ENCODE measurements around the gene CEP57.
"Not testable (repeated sequence)": the region's sequence is repeated elsewhere in the genome, so short reads cannot be mapped to it uniquely, and the experiment has no call there.

CEP57 gene

DNA sequence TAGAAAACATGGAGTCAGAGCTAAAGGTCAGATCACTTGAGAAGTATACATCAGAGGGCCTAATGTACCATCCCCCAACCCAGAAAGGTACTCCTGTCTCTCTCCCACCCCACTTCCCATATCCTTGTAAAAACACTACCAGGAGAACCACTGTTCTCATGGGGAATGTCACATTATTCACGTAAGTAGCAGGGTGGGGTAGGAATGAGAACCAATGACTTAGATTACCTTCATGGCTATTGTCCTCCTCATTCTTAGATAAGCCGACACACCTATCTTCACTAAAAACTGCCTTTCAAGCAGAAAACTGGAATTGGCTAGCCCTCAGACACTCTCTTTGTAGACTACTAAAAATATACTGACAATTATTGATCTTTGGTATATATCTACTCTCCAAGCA is 63.6 kb downstream of the CEP57 start:
- H3K4me3 ChIP-seq (ENCODE audit: low read depth, low read length): no peak overlapping the region
- no peak for DNase-seq (ENCODE audit: low read depth)
- no peak for TF ChIP-seq CTCF (conservative IDR thresholded peaks at IDR 0.05; ENCODE audit: low read depth, low read length)

GRCh38 chr11:95854362-95854761 is 64.1 kb downstream of the CEP57 start:
- not testable (repeated sequence) for H3K4me3 ChIP-seq (ENCODE audit: low read depth, low read length); DNase-seq (ENCODE audit: low read depth)

- not testable (repeated sequence) for H3K4me3 ChIP-seq (ENCODE audit: low read depth, low read length); DNase-seq (ENCODE audit: low read depth)
Observed at GRCh38 chr11:95860024-95860423, 69.7 kb downstream of the CEP57 start.

- DNase-seq (ENCODE audit: low read depth): peak; percentile 89
- no peak for TF ChIP-seq CTCF (conservative IDR thresholded peaks at IDR 0.05; ENCODE audit: low read depth, low read length)
- H3K4me3 ChIP-seq (ENCODE audit: low read depth, low read length): no peak overlapping the region
Observed at GRCh38 chr11:95863486-95864140, 73.3 kb downstream of the CEP57 start.

DNA sequence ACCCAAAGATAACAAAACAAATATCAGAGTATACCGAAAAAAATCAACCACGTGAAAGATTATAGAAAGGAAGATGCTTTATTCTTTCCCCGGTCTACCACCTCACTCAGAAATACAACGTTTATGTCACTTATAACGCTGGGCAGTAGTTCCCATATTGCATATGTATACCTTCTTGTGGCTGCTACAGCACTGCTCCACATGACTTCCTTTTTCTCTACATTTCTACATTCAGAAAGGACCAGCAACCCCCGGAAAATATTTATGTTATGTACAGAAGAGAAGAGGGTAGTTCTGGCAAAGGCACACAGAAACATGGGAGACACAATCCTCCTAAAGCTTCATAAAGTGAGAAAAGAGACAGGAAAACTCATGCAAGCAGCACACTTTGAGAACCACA is 76.8 kb downstream of the CEP57 start:
- no peak for TF ChIP-seq CTCF (conservative IDR thresholded peaks at IDR 0.05; ENCODE audit: low read depth, low read length)
- no peak for DNase-seq (ENCODE audit: low read depth)
- no peak overlapping the region for H3K4me3 ChIP-seq (ENCODE audit: low read depth, low read length)

DNA sequence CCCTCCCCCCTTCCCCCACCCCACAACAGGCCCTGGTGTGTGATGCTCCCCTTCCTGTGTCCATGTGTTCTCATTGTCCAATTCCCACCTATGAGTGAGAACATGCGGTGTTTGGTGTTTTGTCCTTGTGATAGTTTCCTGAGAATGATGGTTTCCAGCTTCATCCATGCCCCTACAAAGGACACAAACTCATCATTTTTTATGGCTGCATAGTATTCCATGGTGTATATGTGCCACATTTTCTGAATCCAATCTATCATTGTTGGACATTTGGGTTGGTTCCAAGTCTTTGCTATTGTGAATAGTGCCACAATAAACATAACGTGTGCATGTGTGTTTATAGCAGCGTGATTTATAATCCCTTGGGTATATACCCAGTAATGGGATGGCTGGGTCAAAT is 80.6 kb downstream of the CEP57 start:
- not testable (repeated sequence) for DNase-seq (ENCODE audit: low read depth); H3K4me3 ChIP-seq (ENCODE audit: low read depth, low read length)

DNA sequence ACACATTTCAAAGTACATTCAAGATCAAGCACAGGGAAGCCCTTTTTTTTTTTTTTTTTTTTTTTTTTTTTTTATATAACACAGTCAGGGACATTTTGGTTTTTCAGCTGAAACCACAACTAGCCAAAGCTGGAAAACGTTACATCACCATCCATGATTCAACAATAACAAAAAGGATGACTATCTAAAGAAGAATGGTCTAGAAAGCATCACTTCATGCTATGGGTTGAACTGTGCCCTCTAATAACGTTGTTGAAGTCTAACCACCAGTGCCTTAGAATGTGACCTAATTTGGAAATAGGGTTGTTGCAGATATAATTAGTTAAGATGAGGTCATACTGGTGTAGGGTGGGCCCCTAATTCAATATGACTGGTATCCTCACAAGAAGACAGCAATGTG is 87.0 kb downstream of the CEP57 start:
- no peak overlapping the region for H3K4me3 ChIP-seq (ENCODE audit: low read depth, low read length)
- TF ChIP-seq CTCF (conservative IDR thresholded peaks at IDR 0.05; ENCODE audit: low read depth, low read length): no peak
- DNase-seq (ENCODE audit: low read depth): peak; percentile 99
